CD14-positive monocyte (primary cell): Measurements from ENCODE around the gene MATCAP1. TPM values are rescaled to one million over a fixed set of nuclear protein-coding genes. Genes with fewer than 3 reads are reported as not detected.
A peak's percentile ranks its signal among the peaks of the same experiment; 100 is the strongest.

Experiments used
- DNase-seq, 3 donors: peaks; one replicate each; pipeline ENCODE4 v3.0.0-alpha.2; 2011 to 2022
- H2AFZ ChIP-seq: 2 replicates; pipeline ENCODE4 v1.6.0; 2012; ENCODE audit warnings: mild to moderate bottlenecking, low read depth, low read length, inconsistent platforms; ENCODE audit not compliant: insufficient read depth, poor library complexity, severe bottlenecking
- H3K27ac ChIP-seq, 2 donors: 1 replicate in 1 of 2; 2 replicates in 1 of 2; pipeline ENCODE4 v1.5.1; 2012 to 2013; ENCODE audit warnings: low read length in 2 of 2, control low read depth in 1 of 2, inconsistent platforms in 1 of 2, low read depth in 1 of 2, mild to moderate bottlenecking in 1 of 2
- H3K27me3 ChIP-seq, 2 donors: one replicate each; pipeline versions ENCODE4 v1.6.0 to v1.6.1; 2011 to 2013; ENCODE audit warnings: low read length in 2 of 2; ENCODE audit not compliant: control insufficient read depth in 2 of 2, insufficient read depth in 2 of 2
- H3K36me3 ChIP-seq, 2 donors: replicated peaks in 1 of 2; 1 replicate in 1 of 2; 2 replicates in 1 of 2; pipeline versions ENCODE4 v1.5.1 to v1.6.1; 2012 to 2013; ENCODE audit warnings: low read length in 2 of 2, control low read depth in 1 of 2, inconsistent platforms in 1 of 2, mild to moderate bottlenecking in 1 of 2; ENCODE audit not compliant: insufficient read depth in 2 of 2, control insufficient read depth in 1 of 2
- H3K4me1 ChIP-seq, 2 donors: 1 replicate in 1 of 2; 2 replicates in 1 of 2; pipeline versions ENCODE4 v1.5.1 to v1.6.1; 2012 to 2013; ENCODE audit warnings: low read length in 2 of 2, control low read depth in 1 of 2, inconsistent platforms in 1 of 2, mild to moderate bottlenecking in 1 of 2, moderate library complexity in 1 of 2; ENCODE audit not compliant: insufficient read depth in 2 of 2, control insufficient read depth in 1 of 2
- H3K4me2 ChIP-seq: replicated peaks from 2 replicates; pipeline ENCODE3; 2012; ENCODE audit warnings: low read length, moderate library complexity, mild to moderate bottlenecking; ENCODE audit not compliant: poor library complexity, severe bottlenecking; ENCODE audit errors: extremely low read depth
- H3K4me3 ChIP-seq, 3 experiments: fragments of 200-600 bp in 1 of 3; sonication (generic) in 1 of 3; replicated peaks in 1 of 3; 1 replicate in 2 of 3; 2 replicates in 1 of 3; pipeline ENCODE4 v1.5.1; 2011 to 2013; ENCODE audit warnings: low read length in 3 of 3, mild to moderate bottlenecking in 3 of 3, control low read depth in 2 of 3, low read depth in 2 of 3, inconsistent platforms in 1 of 3, moderate library complexity in 1 of 3
- H3K79me2 ChIP-seq: 2 replicates; pipeline ENCODE4 v1.6.0; 2012; ENCODE audit warnings: mild to moderate bottlenecking, control low read depth, inconsistent platforms, low read length, moderate library complexity; ENCODE audit not compliant: insufficient read depth
- H3K9ac ChIP-seq: 2 replicates; pipeline ENCODE4 v1.6.0; 2017; ENCODE audit warnings: low read length, mild to moderate bottlenecking; ENCODE audit not compliant: insufficient read depth, poor library complexity, severe bottlenecking
- H3K9me3 ChIP-seq, 2 donors: replicated peaks in 1 of 2; 1 replicate in 1 of 2; 2 replicates in 1 of 2; pipeline versions ENCODE4 v1.5.1 to v1.6.1; 2012 to 2013; ENCODE audit warnings: low read length in 2 of 2, control low read depth in 1 of 2; ENCODE audit not compliant: control insufficient read depth in 1 of 2, insufficient read depth in 1 of 2
- H4K20me1 ChIP-seq: 2 replicates; pipeline ENCODE4 v1.6.0; 2012; ENCODE audit warnings: mild to moderate bottlenecking, low read length, control low read depth, moderate library complexity; ENCODE audit not compliant: insufficient read depth
- H3K27ac Mint-ChIP-seq, 7 donors: one replicate each; pipeline ENCODE4 v1.8.0; 2020; ENCODE audit warnings: mild to moderate bottlenecking in 7 of 7, mixed read lengths in 7 of 7, moderate library complexity in 6 of 7, inconsistent platforms in 2 of 7
- H3K27me3 Mint-ChIP-seq, 3 donors: one replicate each; pipeline ENCODE4 v1.8.0; 2021 to 2022; ENCODE audit warnings: low read depth in 3 of 3, mild to moderate bottlenecking in 3 of 3, mixed read lengths in 3 of 3, moderate library complexity in 3 of 3, inconsistent platforms in 1 of 3
- H3K36me3 Mint-ChIP-seq, 2 donors: one replicate each; pipeline ENCODE4 v1.8.0; 2020; ENCODE audit warnings: mixed read lengths in 2 of 2, inconsistent platforms in 1 of 2, mild to moderate bottlenecking in 1 of 2
- H3K4me1 Mint-ChIP-seq: one replicate; pipeline ENCODE4 v1.8.0; 2020; ENCODE audit warnings: mild to moderate bottlenecking, mixed read lengths
- H3K4me3 Mint-ChIP-seq, 2 donors: one replicate each; pipeline ENCODE4 v1.8.0; 2020; ENCODE audit warnings: mild to moderate bottlenecking in 2 of 2, mixed read lengths in 2 of 2, moderate library complexity in 1 of 2
- H3K9me3 Mint-ChIP-seq, 7 donors: one replicate each; pipeline ENCODE4 v1.8.0; 2020 to 2022; ENCODE audit warnings: mixed read lengths in 7 of 7, mild to moderate bottlenecking in 6 of 7, moderate library complexity in 6 of 7, inconsistent platforms in 2 of 7
- WGBS: methylation state at CpG from one replicate; pipeline ENCODE4 v1.1.5; 2013; ENCODE audit warnings: missing lambda C conversion rate; ENCODE audit not compliant: insufficient coverage; 5-methylcytosine and 5-hydroxymethylcytosine counted together
- intact Hi-C, 2 donors: fragments of 100-400 bp; cut with micrococcal nuclease; formaldehyde crosslinking; loops; one replicate each; pipeline versions ENCODE4 v1.15.0 to v1.15.1; 2023
- polyA plus RNA-seq, 3 donors: library from polyadenylated mRNA; depleted of rRNA in 1 of 3; unstranded in 2 of 3; stranded (reverse) in 1 of 3; fragments of 300-500 nt in 2 of 3; fragments of >200 nt in 1 of 3; fragmentation: Illumina TruSeq in 2 of 3; gene quantifications; 1 replicate in 2 of 3; 2 replicates in 1 of 3; pipeline ENCODE4 v1.2.3, GENCODE V29; 2012 to 2021
- TF ChIP-seq, protein P1 (sequence below): fragments of 200-600 bp; IDR thresholded peaks from one replicate; pipeline ENCODE4 v1.8.0; 2022; ENCODE audit warnings: antibody characterized with exemption, mild to moderate bottlenecking

The MATCAP1 gene
- polyA plus RNA-seq, 3 donors: 0.58 to 43.3 (median 0.99) TPM

DNA sequence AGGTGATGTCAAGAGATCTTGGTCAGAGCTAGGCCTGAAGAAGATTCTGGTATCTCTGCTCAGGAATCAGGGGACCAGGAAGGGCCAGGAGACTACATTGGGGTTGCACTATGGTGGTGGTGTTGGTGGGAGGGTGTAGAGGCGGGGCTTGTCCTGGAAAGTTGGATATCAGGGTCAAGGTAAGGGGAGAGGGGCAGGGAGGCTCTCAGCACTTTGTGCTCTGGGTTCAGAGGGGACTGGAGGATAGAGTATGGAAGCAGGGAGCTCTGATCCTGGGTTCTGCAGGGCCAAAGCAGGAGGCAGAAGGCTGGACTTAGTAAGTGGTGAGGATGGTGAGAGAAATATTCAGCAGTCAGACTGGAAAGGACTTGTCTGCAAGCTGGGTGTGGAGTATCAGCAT, 10.4 kb downstream of the MATCAP1 start:
- no peak overlapping the region for H3K9ac ChIP-seq
- TF ChIP-seq, protein P1, sequence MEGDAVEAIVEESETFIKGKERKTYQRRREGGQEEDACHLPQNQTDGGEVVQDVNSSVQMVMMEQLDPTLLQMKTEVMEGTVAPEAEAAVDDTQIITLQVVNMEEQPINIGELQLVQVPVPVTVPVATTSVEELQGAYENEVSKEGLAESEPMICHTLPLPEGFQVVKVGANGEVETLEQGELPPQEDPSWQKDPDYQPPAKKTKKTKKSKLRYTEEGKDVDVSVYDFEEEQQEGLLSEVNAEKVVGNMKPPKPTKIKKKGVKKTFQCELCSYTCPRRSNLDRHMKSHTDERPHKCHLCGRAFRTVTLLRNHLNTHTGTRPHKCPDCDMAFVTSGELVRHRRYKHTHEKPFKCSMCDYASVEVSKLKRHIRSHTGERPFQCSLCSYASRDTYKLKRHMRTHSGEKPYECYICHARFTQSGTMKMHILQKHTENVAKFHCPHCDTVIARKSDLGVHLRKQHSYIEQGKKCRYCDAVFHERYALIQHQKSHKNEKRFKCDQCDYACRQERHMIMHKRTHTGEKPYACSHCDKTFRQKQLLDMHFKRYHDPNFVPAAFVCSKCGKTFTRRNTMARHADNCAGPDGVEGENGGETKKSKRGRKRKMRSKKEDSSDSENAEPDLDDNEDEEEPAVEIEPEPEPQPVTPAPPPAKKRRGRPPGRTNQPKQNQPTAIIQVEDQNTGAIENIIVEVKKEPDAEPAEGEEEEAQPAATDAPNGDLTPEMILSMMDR: no peak
- H3K27me3 Mint-ChIP-seq: peaks cover 58 to 90% (median 72%) of the 10 kb centered on the region in 3 donors
- H3K4me2 ChIP-seq: peak overlapping the region; percentile 75
- DNase-seq: no peak
- H3K36me3 Mint-ChIP-seq: peaks cover 28 to 34% of the 10 kb centered on the region in 2 donors
- H3K4me1 Mint-ChIP-seq: peaks cover 51% of the 10 kb centered on the region
- peaks cover 0 to 19% (median 5%) of the 10 kb centered on the region in 7 donors for H3K9me3 Mint-ChIP-seq
- peak overlapping the region; percentile 80 to 93 for H3K4me3 Mint-ChIP-seq
- peak overlapping the region; percentile 70 for H2AFZ ChIP-seq
- peak overlapping the region in 2 of 3 experiments; percentile 35 to 69 for H3K4me3 ChIP-seq
- H3K27ac Mint-ChIP-seq: peak overlapping the region in 5 of 7 donors; percentile 70 to 90 (median 82)
- no peaks in the 10 kb centered on the region for H3K79me2 ChIP-seq
- no peaks in the 10 kb centered on the region for H3K36me3 ChIP-seq
- peak overlapping the region in 1 of 2 donors; percentile 29 for H3K27ac ChIP-seq
- H3K9me3 ChIP-seq: no peaks in the 10 kb centered on the region
- peaks cover 13 to 60% of the 10 kb centered on the region in 2 donors for H3K27me3 ChIP-seq
- peaks cover 64 to 71% of the 10 kb centered on the region in 2 donors for H3K4me1 ChIP-seq
- intact Hi-C loops: no loop called here
- 91% methylated on average over 1 of the region's 1 CpG for WGBS
- H4K20me1 ChIP-seq: peaks cover 28% of the 10 kb centered on the region

DNA sequence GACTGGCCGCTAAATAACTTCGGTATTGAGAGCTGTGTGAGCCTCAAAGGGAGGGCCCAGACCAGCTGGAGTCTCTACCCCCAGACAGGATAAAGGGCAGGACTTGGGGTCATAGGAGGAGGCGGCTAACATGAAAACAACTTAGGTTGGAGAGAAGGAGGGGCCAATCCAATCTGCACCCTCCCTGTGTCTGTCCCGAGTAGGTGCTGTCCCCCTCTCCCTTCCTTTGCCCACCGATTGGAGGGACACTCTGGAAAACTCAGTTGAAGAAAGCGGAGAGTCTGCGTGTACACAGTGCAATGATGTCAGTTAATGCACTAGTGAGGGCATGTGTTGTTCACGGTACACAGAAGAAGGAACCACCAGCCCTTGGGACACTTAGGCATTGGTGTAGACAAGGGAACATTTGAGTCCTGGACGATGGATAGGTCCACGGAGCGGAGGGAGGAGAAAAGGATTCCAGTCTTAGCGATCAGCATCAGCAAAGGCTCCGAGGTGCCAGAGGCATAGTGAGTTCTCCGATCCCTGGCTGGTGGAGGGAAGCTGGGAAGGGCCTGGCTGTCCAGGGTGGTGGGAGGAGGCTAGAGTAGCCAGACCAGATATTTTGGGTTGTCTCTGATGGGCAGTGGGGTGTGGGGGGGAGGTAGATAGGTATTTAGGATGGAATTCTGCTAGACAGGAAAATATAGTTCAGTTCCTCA, 12.7 kb downstream of the MATCAP1 start:
- H3K4me3 Mint-ChIP-seq: peak overlapping the region; percentile 70 to 94
- peak overlapping the region; percentile 55 for H3K9ac ChIP-seq
- peak overlapping the region; percentile 61 for H2AFZ ChIP-seq
- H3K27me3 ChIP-seq: peaks cover 22 to 64% of the 10 kb centered on the region in 2 donors
- H4K20me1 ChIP-seq: peaks cover 19% of the 10 kb centered on the region
- no peaks in the 10 kb centered on the region for H3K36me3 ChIP-seq
- peak overlapping the region; percentile 28 to 68 (median 53) for H3K4me3 ChIP-seq
- WGBS: 71% methylated on average over 9 of the region's 14 CpGs
- H3K36me3 Mint-ChIP-seq: peaks cover 25 to 26% of the 10 kb centered on the region in 2 donors
- peak overlapping the region; percentile 83 for H3K4me2 ChIP-seq
- peaks cover 0 to 6% of the 10 kb centered on the region in 2 donors for H3K9me3 ChIP-seq
- peaks cover 60 to 62% of the 10 kb centered on the region in 2 donors for H3K4me1 ChIP-seq
- TF ChIP-seq, protein P1: no peak
- H3K27ac Mint-ChIP-seq: peak overlapping the region; percentile 69 to 92 (median 80)
- intact Hi-C loops: no loop called here
- H3K27me3 Mint-ChIP-seq: peaks cover 62 to 90% (median 75%) of the 10 kb centered on the region in 3 donors
- peak overlapping the region; percentile 72 to 76 for H3K27ac ChIP-seq
- peaks cover 0 to 18% (median 5%) of the 10 kb centered on the region in 7 donors for H3K9me3 Mint-ChIP-seq
- DNase-seq: peak in 1 of 3 donors; percentile 33
- peaks cover 52% of the 10 kb centered on the region for H3K4me1 Mint-ChIP-seq
- H3K79me2 ChIP-seq: no peaks in the 10 kb centered on the region
